ENCODE measurements around the gene TSPAN11. TPM values are rescaled to one million over a fixed set of nuclear protein-coding genes. Genes with fewer than 3 reads are reported as not detected.

The TSPAN11 gene
- total and polyA plus RNA-seq, 2 of the 8 experiments (the other 6 are each of a cell fraction or from before 2014, with no cell fraction given) = 3.9 to 8.2 TPM

DNA sequence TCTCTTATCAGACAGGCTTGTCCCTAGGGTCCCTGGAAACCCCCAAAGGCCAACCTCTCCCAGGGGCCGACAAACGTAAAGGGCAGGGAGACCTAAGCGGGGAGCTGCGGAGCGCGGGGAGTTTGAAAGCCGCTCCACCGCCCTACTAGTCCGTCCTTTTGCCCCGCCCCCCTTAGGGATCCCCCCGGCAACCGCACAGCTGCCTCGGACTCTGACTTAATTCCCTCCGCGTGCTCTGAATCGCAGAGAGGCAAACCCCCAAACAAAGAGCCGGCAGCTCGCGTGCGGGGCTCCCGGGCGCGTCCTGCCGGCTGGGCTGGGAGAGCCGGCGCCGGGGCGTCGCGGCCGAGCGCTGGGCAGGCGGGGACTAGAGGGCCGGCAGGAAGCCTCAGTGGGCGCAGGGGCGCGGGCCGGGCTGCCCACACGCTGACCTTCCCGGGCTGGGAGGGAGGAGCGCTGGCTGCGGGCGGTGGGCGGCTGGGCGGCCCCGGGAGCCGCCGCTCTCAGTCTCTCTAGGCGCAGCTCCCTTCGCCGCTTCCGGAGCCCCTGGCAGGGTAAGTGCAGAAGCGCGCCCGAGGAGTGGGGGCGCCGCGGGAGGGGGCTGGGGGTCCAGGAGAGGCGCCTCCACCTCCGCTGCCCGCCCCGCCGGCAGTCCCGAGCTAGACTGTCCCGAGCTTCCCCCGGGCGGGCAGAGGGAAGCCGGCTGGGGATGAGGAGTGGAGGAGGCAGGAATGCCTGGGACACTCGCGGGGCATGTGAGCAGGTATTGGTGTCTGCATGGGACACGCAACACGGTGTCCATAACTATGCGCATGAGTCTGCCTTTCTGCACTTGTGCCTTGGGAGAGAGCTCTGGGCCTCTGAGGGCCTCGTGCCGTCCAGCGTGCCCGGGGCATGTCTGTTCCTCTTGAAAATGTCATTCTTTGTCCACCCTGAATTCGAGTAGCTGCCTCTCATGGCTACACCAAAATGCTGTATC lies at the start of gene TSPAN11 (continued):
- TF ChIP-seq ASH2L (IDR thresholded peaks at IDR 0.05; ENCODE audit: low read length) (peak; percentile 61), JUN (IDR thresholded peaks at IDR 0.05; ENCODE audit: low read depth, low read length) (no peak), FOSL1 (IDR thresholded peaks at IDR 0.05; ENCODE audit: insufficient read depth, low read depth, low read length) (no peak), HDAC6 (IDR thresholded peaks at IDR 0.05; ENCODE audit: low read depth, low read length) (no peak), SUZ12 (IDR thresholded peaks at IDR 0.05; ENCODE audit: low read length) (peak; percentile 64; the same call in 1 of the 2 replicates), GTF2F1 (IDR thresholded peaks at IDR 0.05; ENCODE audit: borderline replicate concordance, low read depth, low read length) (no peak), HDAC2 (IDR thresholded peaks at IDR 0.05; ENCODE audit: borderline replicate concordance in 1 of 2, low read depth in 2 of 2, low read length in 2 of 2) (0 out of 4 replicates have a peak, but pooled peaks of 1 of the 2 experiments have one; percentile 33), CHD2 (IDR thresholded peaks at IDR 0.05; ENCODE audit: low read length) (no peak), TBP (IDR thresholded peaks at IDR 0.05; ENCODE audit: low read depth, low read length) (peak; percentile 28; the same call in 1 of the 2 replicates), YY1 (IDR thresholded peaks at IDR 0.05; ENCODE audit: low read depth, low read length) (no peak), RBBP5 (IDR thresholded peaks at IDR 0.05; ENCODE audit: borderline replicate concordance, low read depth, low read length) (no peak; the same call in 1 of the 2 replicates), SIN3A (conservative IDR thresholded peaks at IDR 0.05 in 1 of 2, IDR thresholded peaks at IDR 0.05 in 1 of 2; ENCODE audit: low read depth in 1 of 2, low read length in 2 of 2) (peak in 1 of 2 experiments; percentile 58; a peak in 2 of 4 replicates), BACH1 (IDR thresholded peaks at IDR 0.05; ENCODE audit: low read length) (no peak)
- TF ChIP-seq, protein P1, sequence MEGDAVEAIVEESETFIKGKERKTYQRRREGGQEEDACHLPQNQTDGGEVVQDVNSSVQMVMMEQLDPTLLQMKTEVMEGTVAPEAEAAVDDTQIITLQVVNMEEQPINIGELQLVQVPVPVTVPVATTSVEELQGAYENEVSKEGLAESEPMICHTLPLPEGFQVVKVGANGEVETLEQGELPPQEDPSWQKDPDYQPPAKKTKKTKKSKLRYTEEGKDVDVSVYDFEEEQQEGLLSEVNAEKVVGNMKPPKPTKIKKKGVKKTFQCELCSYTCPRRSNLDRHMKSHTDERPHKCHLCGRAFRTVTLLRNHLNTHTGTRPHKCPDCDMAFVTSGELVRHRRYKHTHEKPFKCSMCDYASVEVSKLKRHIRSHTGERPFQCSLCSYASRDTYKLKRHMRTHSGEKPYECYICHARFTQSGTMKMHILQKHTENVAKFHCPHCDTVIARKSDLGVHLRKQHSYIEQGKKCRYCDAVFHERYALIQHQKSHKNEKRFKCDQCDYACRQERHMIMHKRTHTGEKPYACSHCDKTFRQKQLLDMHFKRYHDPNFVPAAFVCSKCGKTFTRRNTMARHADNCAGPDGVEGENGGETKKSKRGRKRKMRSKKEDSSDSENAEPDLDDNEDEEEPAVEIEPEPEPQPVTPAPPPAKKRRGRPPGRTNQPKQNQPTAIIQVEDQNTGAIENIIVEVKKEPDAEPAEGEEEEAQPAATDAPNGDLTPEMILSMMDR (IDR thresholded peaks at IDR 0.05; ENCODE audit: control extremely low read depth in 1 of 3, insufficient read depth in 1 of 3, low read depth in 1 of 3, low read length in 3 of 3) = no peak

Measured in H1 (cell line).